ENCODE measurements around the gene MRPS18A. TPM values are rescaled to one million over a fixed set of nuclear protein-coding genes. Genes with fewer than 3 reads are reported as not detected.
A peak's percentile ranks its signal among the peaks of the same experiment; 100 is the strongest.

Gene MRPS18A
- total and polyA plus RNA-seq, 2 donors from 2014 or later, result 36.4 to 103 TPM

DNA sequence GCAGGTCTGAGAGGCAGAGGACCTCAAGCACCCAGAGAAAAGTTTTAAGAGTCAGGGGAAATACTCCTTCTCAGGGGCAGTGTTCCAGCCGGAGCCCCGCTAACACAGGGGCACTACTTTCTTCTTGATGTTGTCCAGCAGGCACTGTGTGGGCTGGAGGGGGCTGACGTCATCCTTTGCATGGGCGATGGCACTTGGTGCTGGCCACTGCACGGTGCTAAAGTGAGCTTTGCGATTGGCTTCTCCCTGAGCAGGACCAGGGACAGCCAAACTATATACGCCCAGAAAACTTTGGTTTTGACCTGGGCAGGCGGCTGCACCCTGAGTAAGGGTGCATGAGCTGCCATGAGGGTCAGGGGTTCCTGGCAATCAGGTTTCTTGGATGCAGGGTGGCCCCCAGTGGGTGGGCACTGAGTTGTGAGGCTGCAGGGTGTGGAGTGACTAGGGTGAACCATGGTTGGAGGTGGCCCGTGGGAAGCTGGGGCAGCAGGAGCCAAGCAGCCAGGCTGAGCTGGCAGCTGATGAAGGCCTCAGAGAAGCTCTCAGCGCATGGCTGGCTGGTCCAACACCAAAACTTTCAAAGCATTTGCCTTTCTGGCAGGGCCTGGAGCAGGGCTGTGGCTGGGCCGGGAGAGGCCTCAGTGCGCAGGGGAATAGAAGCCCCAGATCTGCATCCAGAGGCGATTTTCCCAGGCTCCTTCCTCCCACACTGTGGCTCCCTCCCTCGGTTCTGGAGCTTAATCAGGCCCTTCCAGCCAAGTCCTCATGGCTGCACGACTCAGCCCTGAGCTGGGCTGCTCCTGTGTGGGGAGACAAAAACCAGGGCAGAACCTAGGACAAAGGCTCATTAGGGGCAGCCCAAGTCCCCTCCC is 18.3 kb downstream of the MRPS18A start:
- Histone ChIP-seq H3K9ac (ENCODE audit: low read length in 3 of 3) (no peak overlapping the region), H3K27me3 (ENCODE audit: control insufficient read depth, insufficient read depth, low read length) (no peaks in the 10 kb centered on the region), H3K9me3 (ENCODE audit: control insufficient read depth in 2 of 3, insufficient read depth in 1 of 3, low read length in 3 of 3) (no peaks in the 10 kb centered on the region), H3K27ac (ENCODE audit: low read depth in 2 of 2, low read length in 2 of 2) (no peak overlapping the region), H3K4me3 (ENCODE audit: low read length in 3 of 3) (no peak overlapping the region), H3K36me3 (ENCODE audit: control insufficient read depth in 2 of 3, insufficient read depth in 3 of 3, low read length in 3 of 3) (peaks cover 0 to 20% (median 8%) of the 10 kb centered on the region in 3 donors), H3K4me1 (ENCODE audit: control insufficient read depth in 2 of 3, insufficient read depth in 2 of 3, low read depth in 1 of 3, low read length in 3 of 3) (peaks cover 3 to 17% (median 15%) of the 10 kb centered on the region in 3 donors)
- DNase-seq (peak in 4 of 5 donors; percentile 55 to 72 (median 66)), FAIRE-seq (no peak)
- TF ChIP-seq, protein P1, sequence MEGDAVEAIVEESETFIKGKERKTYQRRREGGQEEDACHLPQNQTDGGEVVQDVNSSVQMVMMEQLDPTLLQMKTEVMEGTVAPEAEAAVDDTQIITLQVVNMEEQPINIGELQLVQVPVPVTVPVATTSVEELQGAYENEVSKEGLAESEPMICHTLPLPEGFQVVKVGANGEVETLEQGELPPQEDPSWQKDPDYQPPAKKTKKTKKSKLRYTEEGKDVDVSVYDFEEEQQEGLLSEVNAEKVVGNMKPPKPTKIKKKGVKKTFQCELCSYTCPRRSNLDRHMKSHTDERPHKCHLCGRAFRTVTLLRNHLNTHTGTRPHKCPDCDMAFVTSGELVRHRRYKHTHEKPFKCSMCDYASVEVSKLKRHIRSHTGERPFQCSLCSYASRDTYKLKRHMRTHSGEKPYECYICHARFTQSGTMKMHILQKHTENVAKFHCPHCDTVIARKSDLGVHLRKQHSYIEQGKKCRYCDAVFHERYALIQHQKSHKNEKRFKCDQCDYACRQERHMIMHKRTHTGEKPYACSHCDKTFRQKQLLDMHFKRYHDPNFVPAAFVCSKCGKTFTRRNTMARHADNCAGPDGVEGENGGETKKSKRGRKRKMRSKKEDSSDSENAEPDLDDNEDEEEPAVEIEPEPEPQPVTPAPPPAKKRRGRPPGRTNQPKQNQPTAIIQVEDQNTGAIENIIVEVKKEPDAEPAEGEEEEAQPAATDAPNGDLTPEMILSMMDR (IDR thresholded peaks at IDR 0.05; ENCODE audit: borderline replicate concordance, extremely low read depth, insufficient read depth), result no peak
- intact Hi-C loops (cut with DNase I), result loop anchor here (5.0 to 10.0 kb wide), 2 partner anchors 96 to 413 kb away; no protein-coding TSS in a partner anchor

DNA sequence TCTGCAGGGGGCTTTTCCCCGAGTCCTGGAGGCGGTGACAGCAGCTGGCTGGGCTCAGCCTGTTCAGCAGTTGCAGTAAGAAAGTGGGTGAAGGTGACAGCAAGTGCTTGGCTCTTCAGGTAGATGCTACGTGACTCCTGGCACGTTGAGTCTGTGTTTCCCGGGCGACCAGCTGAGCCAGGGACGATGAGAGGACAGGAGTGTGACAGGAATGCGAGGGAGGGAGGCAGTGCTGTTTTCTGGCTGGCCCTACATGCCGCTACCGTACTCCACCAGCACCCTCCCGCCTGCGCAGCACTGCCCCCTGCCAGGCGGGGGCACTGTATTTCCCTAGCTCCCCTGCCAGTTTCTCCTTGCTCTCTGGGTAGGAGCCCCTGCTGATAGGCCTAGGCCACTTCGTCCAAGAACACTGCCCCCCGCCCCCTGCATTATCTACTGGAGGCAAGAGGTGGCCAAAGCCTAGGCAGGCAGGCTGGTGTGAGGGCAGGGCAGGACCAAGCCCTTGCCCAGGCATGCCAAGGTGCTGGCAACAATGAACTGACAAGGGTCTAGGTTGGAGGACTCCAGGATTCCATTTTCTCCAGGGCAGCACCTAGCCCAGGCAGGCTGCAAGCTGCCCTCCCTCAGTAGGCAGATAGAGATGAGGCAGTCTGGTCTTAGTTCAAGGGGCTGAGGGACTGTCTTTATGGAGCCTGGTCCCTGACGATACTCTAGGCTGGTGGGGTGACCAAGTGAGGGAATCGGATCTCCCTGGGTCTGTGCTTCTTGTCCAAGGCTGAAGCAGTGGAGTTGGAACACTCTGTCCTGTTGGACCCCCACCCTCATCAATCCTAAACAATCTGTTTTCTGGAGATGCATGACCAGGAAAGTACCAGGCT is 19.2 kb downstream of the MRPS18A start:
- DNase-seq, result peak; percentile 89 to 98 (median 97)
- Histone ChIP-seq H3K27me3 (ENCODE audit: control insufficient read depth, insufficient read depth, low read length) (no peaks in the 10 kb centered on the region), H3K9ac (ENCODE audit: low read length in 3 of 3) (peak overlapping the region in 1 of 3 donors; percentile 22), H3K27ac (ENCODE audit: low read depth in 2 of 2, low read length in 2 of 2) (peak overlapping the region in 1 of 2 donors; percentile 32), H3K9me3 (ENCODE audit: control insufficient read depth in 2 of 3, insufficient read depth in 1 of 3, low read length in 3 of 3) (no peaks in the 10 kb centered on the region), H3K4me3 (ENCODE audit: low read length in 3 of 3) (no peak overlapping the region), H3K4me1 (ENCODE audit: control insufficient read depth in 2 of 3, insufficient read depth in 2 of 3, low read depth in 1 of 3, low read length in 3 of 3) (peaks cover 3 to 17% (median 15%) of the 10 kb centered on the region in 3 donors), H3K36me3 (ENCODE audit: control insufficient read depth in 2 of 3, insufficient read depth in 3 of 3, low read length in 3 of 3) (peaks cover 0 to 11% (median 5%) of the 10 kb centered on the region in 3 donors)
- TF ChIP-seq, protein P1 (IDR thresholded peaks at IDR 0.05; ENCODE audit: borderline replicate concordance, extremely low read depth, insufficient read depth), result peak; percentile 38
- intact Hi-C loops (cut with DNase I), result loop anchor here (5.0 to 10.0 kb wide), 2 partner anchors 96 to 414 kb away; no protein-coding TSS in a partner anchor
- FAIRE-seq, result no peak

DNA sequence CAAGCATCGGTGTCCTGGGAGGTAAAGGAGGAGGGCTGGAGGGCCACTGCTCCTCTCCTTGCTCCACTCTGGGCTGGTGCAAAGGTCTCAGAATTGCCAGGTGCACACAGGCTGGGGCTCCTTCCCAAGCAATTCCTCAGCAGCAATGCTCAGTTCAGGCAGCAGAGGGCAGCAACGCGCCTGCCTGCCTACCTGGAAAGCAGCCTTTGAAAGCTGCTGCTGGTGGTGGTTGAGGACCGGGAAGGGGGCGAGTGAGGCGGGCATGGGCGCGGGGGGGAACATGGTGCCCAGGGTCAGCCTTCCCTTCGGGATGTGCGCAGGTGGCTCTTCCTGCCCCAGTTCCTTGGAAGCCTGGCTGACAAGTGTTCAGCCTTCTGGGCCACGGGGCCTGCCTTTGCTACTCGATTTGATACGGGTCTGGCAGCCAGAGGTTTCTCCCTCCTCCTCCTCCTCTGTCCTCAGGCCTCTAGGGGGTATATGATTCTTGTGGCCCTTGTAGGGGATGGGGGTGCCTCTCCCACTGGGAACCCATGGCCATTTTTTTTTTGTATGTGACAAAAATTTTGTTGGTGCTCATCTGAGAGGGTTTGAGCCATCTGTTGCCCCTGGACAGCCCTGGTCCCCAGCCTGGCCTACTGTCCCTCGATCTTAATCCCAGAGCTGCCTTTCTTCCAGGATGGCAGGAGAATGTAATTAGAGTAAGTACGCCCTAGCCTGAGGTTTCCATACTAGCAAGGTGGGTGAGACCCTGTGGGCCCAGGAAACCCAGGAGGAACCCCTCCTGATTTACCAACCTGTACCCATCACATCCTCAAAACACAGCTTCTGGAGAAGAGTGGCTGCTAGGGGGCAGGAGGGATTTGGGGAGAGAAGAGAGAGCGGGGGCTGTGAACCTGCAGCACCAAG is 20.1 kb downstream of the MRPS18A start:
- peaks cover 3 to 17% (median 15%) of the 10 kb centered on the region in 3 donors for H3K4me1 ChIP-seq (ENCODE audit: control insufficient read depth in 2 of 3, insufficient read depth in 2 of 3, low read depth in 1 of 3, low read length in 3 of 3)
- H3K27me3 ChIP-seq (ENCODE audit: control insufficient read depth, insufficient read depth, low read length), result no peaks in the 10 kb centered on the region
- no peak for FAIRE-seq
- peak; percentile 90 to 96 (median 94) for DNase-seq
- no peaks in the 10 kb centered on the region for H3K9me3 ChIP-seq (ENCODE audit: control insufficient read depth in 2 of 3, insufficient read depth in 1 of 3, low read length in 3 of 3)
- peaks cover 0 to 10% (median 5%) of the 10 kb centered on the region in 3 donors for H3K36me3 ChIP-seq (ENCODE audit: control insufficient read depth in 2 of 3, insufficient read depth in 3 of 3, low read length in 3 of 3)
- intact Hi-C loops (cut with DNase I), result loop anchor here (5.0 to 10.0 kb wide), 2 partner anchors 97 to 415 kb away; no protein-coding TSS in a partner anchor
- peak overlapping the region in 1 of 2 donors; percentile 32 for H3K27ac ChIP-seq (ENCODE audit: low read depth in 2 of 2, low read length in 2 of 2)
- H3K4me3 ChIP-seq (ENCODE audit: low read length in 3 of 3), result peak overlapping the region in 1 of 3 donors; percentile 18
- H3K9ac ChIP-seq (ENCODE audit: low read length in 3 of 3), result peak overlapping the region in 1 of 3 donors; percentile 22
- TF ChIP-seq, protein P1 (IDR thresholded peaks at IDR 0.05; ENCODE audit: borderline replicate concordance, extremely low read depth, insufficient read depth), result peak; percentile 98

All from kidney (tissue), 14 donors.